ENCODE data around the gene AKR7A3.

GRCh38 chr1:19324665-19324990 lies 36.1 kb upstream of the AKR7A3 start:
- no peak for TF ChIP-seq CTCF (IDR thresholded peaks at IDR 0.05)
- TF ChIP-seq POLR2AphosphoS5 (IDR thresholded peaks at IDR 0.05; ENCODE audit: low read depth, low read length) = no peak
- TF ChIP-seq, protein P1, sequence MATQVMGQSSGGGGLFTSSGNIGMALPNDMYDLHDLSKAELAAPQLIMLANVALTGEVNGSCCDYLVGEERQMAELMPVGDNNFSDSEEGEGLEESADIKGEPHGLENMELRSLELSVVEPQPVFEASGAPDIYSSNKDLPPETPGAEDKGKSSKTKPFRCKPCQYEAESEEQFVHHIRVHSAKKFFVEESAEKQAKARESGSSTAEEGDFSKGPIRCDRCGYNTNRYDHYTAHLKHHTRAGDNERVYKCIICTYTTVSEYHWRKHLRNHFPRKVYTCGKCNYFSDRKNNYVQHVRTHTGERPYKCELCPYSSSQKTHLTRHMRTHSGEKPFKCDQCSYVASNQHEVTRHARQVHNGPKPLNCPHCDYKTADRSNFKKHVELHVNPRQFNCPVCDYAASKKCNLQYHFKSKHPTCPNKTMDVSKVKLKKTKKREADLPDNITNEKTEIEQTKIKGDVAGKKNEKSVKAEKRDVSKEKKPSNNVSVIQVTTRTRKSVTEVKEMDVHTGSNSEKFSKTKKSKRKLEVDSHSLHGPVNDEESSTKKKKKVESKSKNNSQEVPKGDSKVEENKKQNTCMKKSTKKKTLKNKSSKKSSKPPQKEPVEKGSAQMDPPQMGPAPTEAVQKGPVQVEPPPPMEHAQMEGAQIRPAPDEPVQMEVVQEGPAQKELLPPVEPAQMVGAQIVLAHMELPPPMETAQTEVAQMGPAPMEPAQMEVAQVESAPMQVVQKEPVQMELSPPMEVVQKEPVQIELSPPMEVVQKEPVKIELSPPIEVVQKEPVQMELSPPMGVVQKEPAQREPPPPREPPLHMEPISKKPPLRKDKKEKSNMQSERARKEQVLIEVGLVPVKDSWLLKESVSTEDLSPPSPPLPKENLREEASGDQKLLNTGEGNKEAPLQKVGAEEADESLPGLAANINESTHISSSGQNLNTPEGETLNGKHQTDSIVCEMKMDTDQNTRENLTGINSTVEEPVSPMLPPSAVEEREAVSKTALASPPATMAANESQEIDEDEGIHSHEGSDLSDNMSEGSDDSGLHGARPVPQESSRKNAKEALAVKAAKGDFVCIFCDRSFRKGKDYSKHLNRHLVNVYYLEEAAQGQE (IDR thresholded peaks at IDR 0.05; ENCODE audit: insufficient read depth in 1 of 2, low read depth in 2 of 2, low read length in 1 of 2) = no peak
- TF ChIP-seq TCF7L2 (IDR thresholded peaks at IDR 0.05; ENCODE audit: low read depth, low read length) = no peak
- no peak for TF ChIP-seq SIN3A (IDR thresholded peaks at IDR 0.05; ENCODE audit: borderline replicate concordance, insufficient read depth, low read depth, low read length)
